Vagina (tissue), 2 donors: Measurements from ENCODE around the gene AOX1. TPM values are rescaled to one million over a fixed set of nuclear protein-coding genes. Genes with fewer than 3 reads are reported as not detected.
"Not testable (repeated sequence)": the region's sequence is repeated elsewhere in the genome, so short reads cannot be mapped to it uniquely, and the experiment has no call there.

Source experiments
- DNase-seq, 2 donors: peaks; one replicate each; pipeline ENCODE4 v3.0.0-alpha.2; 2017; ENCODE audit errors: extremely low spot score in 2 of 2
- H3K27ac ChIP-seq: fragments of 200-600 bp; sonication (generic); one replicate; pipeline ENCODE4 v1.5.1; 2019
- H3K27me3 ChIP-seq: fragments of 200-600 bp; sonication (generic); one replicate; pipeline ENCODE4 v1.5.1; 2019
- H3K36me3 ChIP-seq, 2 donors: fragments of 200-600 bp; sonication (generic); one replicate each; pipeline ENCODE4 v1.5.1; 2017 to 2019
- H3K4me1 ChIP-seq: fragments of 200-600 bp; sonication (generic); one replicate; pipeline ENCODE4 v1.5.1; 2019
- H3K4me3 ChIP-seq, 2 donors: fragments of 200-600 bp; sonication (generic); 1 replicate in 1 of 2; 2 replicates in 1 of 2; pipeline ENCODE4 v1.5.1; 2016 to 2019
- H3K9me3 ChIP-seq: fragments of 200-600 bp; sonication (generic); one replicate; pipeline ENCODE4 v1.5.1; 2019
- CTCF ChIP-seq, 3 experiments: fragments of 450-650 bp in 2 of 3; fragments of 200-600 bp in 1 of 3; sonication (generic) in 1 of 3; IDR thresholded peaks; one replicate each; pipeline ENCODE4 v1.5.1; 2017 to 2019; ENCODE audit warnings: antibody characterized with exemption in 3 of 3, mild to moderate bottlenecking in 2 of 3, moderate library complexity in 2 of 3
- POLR2A ChIP-seq, 2 donors: fragments of 450-650 bp; IDR thresholded peaks; one replicate each; pipeline ENCODE4 v1.6.1; 2017; ENCODE audit warnings: antibody characterized with exemption in 2 of 2, mild to moderate bottlenecking in 2 of 2, moderate library complexity in 2 of 2
- POLR2AphosphoS5 ChIP-seq, 2 donors: sonication (generic); formaldehyde crosslinking; IDR thresholded peaks; one replicate each; pipeline ENCODE4 v1.9.0; 2017; ENCODE audit warnings: antibody characterized with exemption in 2 of 2, mild to moderate bottlenecking in 2 of 2, low read depth in 1 of 2; ENCODE audit not compliant: insufficient read depth in 1 of 2
- intact Hi-C: fragments of 100-400 bp; cut with DNase I; formaldehyde crosslinking; loops from one replicate; pipeline ENCODE4 v1.15.1; 2023
- total RNA-seq: library from RNA; depleted of rRNA; stranded (reverse); fragments of >200 nt; gene quantifications from one replicate; pipeline ENCODE4 v1.2.3, GENCODE V29; 2016

AOX1 gene
- total RNA-seq, 1 donor from 2014 or later = 84.5 TPM

- Histone ChIP-seq H3K4me3 (no peak overlapping the region), H3K36me3 (no peaks in the 10 kb centered on the region), H3K27ac (no peak overlapping the region), H3K9me3 (no peaks in the 10 kb centered on the region), H3K27me3 (no peaks in the 10 kb centered on the region), H3K4me1 (no peaks in the 10 kb centered on the region)
- DNase-seq = no peak
- TF ChIP-seq POLR2A (IDR thresholded peaks at IDR 0.05) = no peak
- TF ChIP-seq CTCF (IDR thresholded peaks at IDR 0.05) = no peak
- no peak for TF ChIP-seq POLR2AphosphoS5 (IDR thresholded peaks at IDR 0.05; ENCODE audit: insufficient read depth in 1 of 2, low read depth in 1 of 2)
- intact Hi-C loops = no loop called here
Measured at GRCh38 chr2:200625282-200625681, 39.5 kb downstream of the AOX1 start.

- DNase-seq = no peak
- Histone ChIP-seq H3K4me3 (no peak overlapping the region), H3K27ac (no peak overlapping the region), H3K9me3 (no peaks in the 10 kb centered on the region), H3K4me1 (no peaks in the 10 kb centered on the region), H3K36me3 (no peaks in the 10 kb centered on the region), H3K27me3 (no peaks in the 10 kb centered on the region)
- TF ChIP-seq CTCF (IDR thresholded peaks at IDR 0.05) = no peak
- TF ChIP-seq POLR2AphosphoS5 (IDR thresholded peaks at IDR 0.05; ENCODE audit: insufficient read depth in 1 of 2, low read depth in 1 of 2) = no peak
- no peak for TF ChIP-seq POLR2A (IDR thresholded peaks at IDR 0.05)
- intact Hi-C loops = no loop called here
Measured at GRCh38 chr2:200625958-200626363, 40.1 kb downstream of the AOX1 start.

GRCh38 chr2:200627110-200627770, 41.4 kb downstream of the AOX1 start:
- Histone ChIP-seq H3K4me1 (no peaks in the 10 kb centered on the region), H3K27ac (no peak overlapping the region), H3K27me3 (no peaks in the 10 kb centered on the region), H3K36me3 (no peaks in the 10 kb centered on the region), H3K9me3 (no peaks in the 10 kb centered on the region), H3K4me3 (no peak overlapping the region)
- DNase-seq = no peak
- TF ChIP-seq CTCF (IDR thresholded peaks at IDR 0.05) = no peak
- TF ChIP-seq POLR2AphosphoS5 (IDR thresholded peaks at IDR 0.05; ENCODE audit: insufficient read depth in 1 of 2, low read depth in 1 of 2) = no peak
- TF ChIP-seq POLR2A (IDR thresholded peaks at IDR 0.05) = no peak
- intact Hi-C loops = no loop called here

GRCh38 chr2:200628461-200628860, 42.6 kb downstream of the AOX1 start:
- DNase-seq, H3K4me3 ChIP-seq, H3K36me3 ChIP-seq, intact Hi-C loops, H3K27me3 ChIP-seq, H3K9me3 ChIP-seq, H3K27ac ChIP-seq, H3K4me1 ChIP-seq: not testable (repeated sequence)

GRCh38 chr2:200631287-200631686, 45.5 kb downstream of the AOX1 start:
- Histone ChIP-seq H3K27ac (no peak overlapping the region), H3K4me1 (no peaks in the 10 kb centered on the region), H3K9me3 (no peaks in the 10 kb centered on the region), H3K36me3 (no peaks in the 10 kb centered on the region), H3K4me3 (no peak overlapping the region), H3K27me3 (no peaks in the 10 kb centered on the region)
- intact Hi-C loops = no loop called here
- TF ChIP-seq POLR2AphosphoS5 (IDR thresholded peaks at IDR 0.05; ENCODE audit: insufficient read depth in 1 of 2, low read depth in 1 of 2) = no peak
- no peak for TF ChIP-seq POLR2A (IDR thresholded peaks at IDR 0.05)
- no peak for TF ChIP-seq CTCF (IDR thresholded peaks at IDR 0.05)
- no peak for DNase-seq
